IPS-NIHi7 (cell line): ENCODE measurements around the gene TBC1D22A.

Source experiments
- DNase-seq: peaks from one replicate; pipeline ENCODE4 v3.0.0; 2012; ENCODE audit warnings: mixed read lengths; ENCODE audit errors: extremely low spot score

Gene TBC1D22A

GRCh38 chr22:47082505-47082904, 320.1 kb downstream of the TBC1D22A start:
- no peak for DNase-seq

GRCh38 chr22:47083379-47083986, 321.0 kb downstream of the TBC1D22A start:
- no peak for DNase-seq

- no peak for DNase-seq
These were observed 321.8 kb downstream of the TBC1D22A start for GRCh38 chr22:47084226-47084625.

- no peak for DNase-seq
These were observed 324.3 kb downstream of the TBC1D22A start for GRCh38 chr22:47086596-47087248.

- no peak for DNase-seq
These were observed 326.2 kb downstream of the TBC1D22A start for GRCh38 chr22:47088480-47089158.

GRCh38 chr22:47089374-47089773, 326.9 kb downstream of the TBC1D22A start:
- DNase-seq = no peak

- DNase-seq = no peak
These were observed 327.5 kb downstream of the TBC1D22A start for GRCh38 chr22:47089796-47090460.

GRCh38 chr22:47090591-47091245, 328.3 kb downstream of the TBC1D22A start:
- no peak for DNase-seq

GRCh38 chr22:47091246-47091651, 328.8 kb downstream of the TBC1D22A start:
- no peak for DNase-seq

- no peak for DNase-seq
These were observed 329.7 kb downstream of the TBC1D22A start for GRCh38 chr22:47091921-47092700.

GRCh38 chr22:47092896-47093311, 330.5 kb downstream of the TBC1D22A start:
- no peak for DNase-seq

GRCh38 chr22:47093720-47094119, 331.3 kb downstream of the TBC1D22A start:
- DNase-seq = no peak

GRCh38 chr22:47094861-47095330, 332.4 kb downstream of the TBC1D22A start:
- DNase-seq = no peak

GRCh38 chr22:47095395-47096122, 333.1 kb downstream of the TBC1D22A start:
- no peak for DNase-seq

GRCh38 chr22:47098121-47098520, 335.7 kb downstream of the TBC1D22A start:
- no peak for DNase-seq

GRCh38 chr22:47098554-47098953, 336.1 kb downstream of the TBC1D22A start:
- no peak for DNase-seq

GRCh38 chr22:47100019-47100418, 337.6 kb downstream of the TBC1D22A start:
- no peak for DNase-seq

- no peak for DNase-seq
These were observed 338.3 kb downstream of the TBC1D22A start for GRCh38 chr22:47100646-47101200.

GRCh38 chr22:47101321-47101885, 339.0 kb downstream of the TBC1D22A start:
- no peak for DNase-seq

- no peak for DNase-seq
These were observed 339.6 kb downstream of the TBC1D22A start for GRCh38 chr22:47102081-47102480.
